Measurements from ENCODE around the gene PITPNM2. TPM values are rescaled to one million over a fixed set of nuclear protein-coding genes. Genes with fewer than 3 reads are reported as not detected.

The PITPNM2 gene
- total RNA-seq, 2 donors from 2014 or later = 3.2 to 13.4 TPM

DNA sequence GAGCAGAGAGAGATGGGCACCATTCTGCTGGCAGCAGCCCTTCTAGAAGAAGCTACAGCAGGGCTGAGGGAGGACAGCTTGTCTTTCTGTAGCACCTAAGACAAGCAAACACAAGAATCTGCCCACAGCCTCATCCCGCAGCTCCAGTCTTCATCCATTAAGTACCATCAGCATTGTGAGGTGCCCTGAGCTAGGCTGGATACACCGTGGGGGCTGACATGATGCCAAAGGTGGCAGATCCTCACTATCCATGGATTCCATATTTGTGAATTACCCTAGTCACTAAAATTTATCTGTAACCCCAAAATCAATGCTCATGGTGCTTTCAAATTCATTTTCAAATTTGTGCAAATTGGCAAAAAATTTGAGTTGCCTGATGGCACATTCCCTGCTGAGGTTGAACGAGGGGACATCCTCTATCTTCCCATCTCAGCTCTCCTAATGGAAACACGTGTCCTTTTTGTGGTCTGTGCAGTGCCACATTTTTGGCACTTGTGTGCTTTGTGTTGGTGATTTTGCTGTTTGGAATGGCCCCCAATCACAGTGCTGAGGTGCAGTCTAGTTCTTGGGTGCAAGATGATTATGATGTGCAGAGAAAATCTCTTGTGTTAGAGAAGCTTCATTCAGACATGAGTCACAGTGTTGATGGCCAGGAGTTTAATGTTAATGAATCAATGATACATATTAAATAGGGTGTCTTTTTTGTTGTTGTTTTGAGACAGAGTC is 7.0 kb downstream of the PITPNM2 start:
- no peaks in the 10 kb centered on the region for H3K36me3 ChIP-seq (ENCODE audit: control insufficient read depth, insufficient read depth, low read length)
- peaks cover 45% of the 10 kb centered on the region for H3K4me1 Mint-ChIP-seq
- no peak overlapping the region for H3K27ac Mint-ChIP-seq
- TF ChIP-seq, protein P1, sequence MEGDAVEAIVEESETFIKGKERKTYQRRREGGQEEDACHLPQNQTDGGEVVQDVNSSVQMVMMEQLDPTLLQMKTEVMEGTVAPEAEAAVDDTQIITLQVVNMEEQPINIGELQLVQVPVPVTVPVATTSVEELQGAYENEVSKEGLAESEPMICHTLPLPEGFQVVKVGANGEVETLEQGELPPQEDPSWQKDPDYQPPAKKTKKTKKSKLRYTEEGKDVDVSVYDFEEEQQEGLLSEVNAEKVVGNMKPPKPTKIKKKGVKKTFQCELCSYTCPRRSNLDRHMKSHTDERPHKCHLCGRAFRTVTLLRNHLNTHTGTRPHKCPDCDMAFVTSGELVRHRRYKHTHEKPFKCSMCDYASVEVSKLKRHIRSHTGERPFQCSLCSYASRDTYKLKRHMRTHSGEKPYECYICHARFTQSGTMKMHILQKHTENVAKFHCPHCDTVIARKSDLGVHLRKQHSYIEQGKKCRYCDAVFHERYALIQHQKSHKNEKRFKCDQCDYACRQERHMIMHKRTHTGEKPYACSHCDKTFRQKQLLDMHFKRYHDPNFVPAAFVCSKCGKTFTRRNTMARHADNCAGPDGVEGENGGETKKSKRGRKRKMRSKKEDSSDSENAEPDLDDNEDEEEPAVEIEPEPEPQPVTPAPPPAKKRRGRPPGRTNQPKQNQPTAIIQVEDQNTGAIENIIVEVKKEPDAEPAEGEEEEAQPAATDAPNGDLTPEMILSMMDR (conservative IDR thresholded peaks at IDR 0.05) = no peak
- H3K9me3 ChIP-seq (ENCODE audit: control insufficient read depth, low read length) = no peaks in the 10 kb centered on the region
- DNase-seq = no peak
- 88 to 100% methylated on average over 1 to 4 of the region's 4 CpGs for WGBS, 2 experiments (ENCODE audit: insufficient coverage in 1 of 2, insufficient read length in 1 of 2)
- H3K27ac ChIP-seq (ENCODE audit: low read depth, low read length) = no peak overlapping the region
- no peak overlapping the region for H3K4me3 ChIP-seq (ENCODE audit: low read length)
- H3K9me3 Mint-ChIP-seq = no peaks in the 10 kb centered on the region
- peaks cover 4% of the 10 kb centered on the region for H3K36me3 Mint-ChIP-seq (ENCODE audit: low read depth)
- peaks cover 9% of the 10 kb centered on the region for H3K4me1 ChIP-seq (ENCODE audit: control insufficient read depth, insufficient read depth, low read length)
- H3K27me3 Mint-ChIP-seq (ENCODE audit: insufficient read depth) = no peaks in the 10 kb centered on the region
- no peak overlapping the region for H3K4me3 Mint-ChIP-seq
- H3K9ac ChIP-seq (ENCODE audit: extremely low read depth, low read length, poor library complexity, severe bottlenecking) = no peak overlapping the region
- H3K27me3 ChIP-seq (ENCODE audit: control insufficient read depth, insufficient read depth, low read length, poor library complexity, severe bottlenecking) = no peaks in the 10 kb centered on the region

DNA sequence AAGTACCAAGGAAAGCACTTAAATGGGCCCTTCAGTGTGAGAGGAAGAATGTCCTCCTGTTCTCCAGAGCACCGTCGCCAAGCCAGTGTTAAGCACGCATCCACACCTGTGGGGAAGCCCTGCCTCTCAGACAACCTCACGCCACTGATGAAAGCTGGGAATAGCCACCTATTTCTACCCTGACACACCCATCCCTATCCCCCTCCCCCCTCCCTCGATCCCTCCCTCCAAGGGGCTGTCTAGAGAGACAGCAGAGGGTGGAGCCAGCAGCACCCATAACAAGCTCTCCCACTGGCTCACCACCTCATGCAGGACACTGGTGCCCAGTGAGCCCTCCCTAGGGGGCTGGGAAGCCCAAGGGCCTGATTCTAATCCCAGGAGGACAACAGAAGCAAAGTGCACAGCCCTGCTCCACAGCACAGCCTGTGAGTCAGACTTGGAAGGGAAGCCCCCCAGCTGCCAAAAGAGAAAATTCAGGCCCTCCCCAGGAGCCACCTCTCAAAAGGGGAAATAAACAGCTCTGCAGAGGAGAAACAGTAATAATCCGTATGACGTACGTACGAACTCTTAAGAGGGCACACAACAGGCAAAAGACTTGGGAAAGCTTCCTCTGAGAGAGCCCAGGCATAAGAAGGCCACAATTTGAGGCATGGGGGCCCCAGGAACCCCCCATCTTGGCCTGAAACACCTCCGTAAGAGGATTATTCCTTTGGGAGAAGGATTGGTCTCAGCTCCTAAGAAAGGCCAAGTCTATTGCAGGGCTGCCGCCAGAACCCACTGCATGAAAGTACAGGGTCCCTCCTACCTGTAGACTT is 7.8 kb downstream of the PITPNM2 start:
- WGBS, 2 experiments (ENCODE audit: insufficient coverage in 1 of 2, insufficient read length in 1 of 2) = 90 to 99% methylated on average over 5 to 11 of the region's 11 CpGs
- TF ChIP-seq, protein P1 (conservative IDR thresholded peaks at IDR 0.05) = no peak
- H3K27me3 ChIP-seq (ENCODE audit: control insufficient read depth, insufficient read depth, low read length, poor library complexity, severe bottlenecking) = no peaks in the 10 kb centered on the region
- Mint-ChIP-seq H3K27ac (no peak overlapping the region), H3K27me3 (ENCODE audit: insufficient read depth) (no peaks in the 10 kb centered on the region), H3K36me3 (ENCODE audit: low read depth) (peaks cover 4% of the 10 kb centered on the region), H3K9me3 (no peaks in the 10 kb centered on the region), H3K4me1 (peaks cover 39% of the 10 kb centered on the region), H3K4me3 (no peak overlapping the region)
- DNase-seq = peak; percentile 81
- H3K4me3 ChIP-seq (ENCODE audit: low read length) = no peak overlapping the region
- no peak overlapping the region for H3K9ac ChIP-seq (ENCODE audit: extremely low read depth, low read length, poor library complexity, severe bottlenecking)
- no peak overlapping the region for H3K27ac ChIP-seq (ENCODE audit: low read depth, low read length)
- H3K36me3 ChIP-seq (ENCODE audit: control insufficient read depth, insufficient read depth, low read length) = no peaks in the 10 kb centered on the region
- H3K4me1 ChIP-seq (ENCODE audit: control insufficient read depth, insufficient read depth, low read length) = peaks cover 9% of the 10 kb centered on the region
- H3K9me3 ChIP-seq (ENCODE audit: control insufficient read depth, low read length) = no peaks in the 10 kb centered on the region

DNA sequence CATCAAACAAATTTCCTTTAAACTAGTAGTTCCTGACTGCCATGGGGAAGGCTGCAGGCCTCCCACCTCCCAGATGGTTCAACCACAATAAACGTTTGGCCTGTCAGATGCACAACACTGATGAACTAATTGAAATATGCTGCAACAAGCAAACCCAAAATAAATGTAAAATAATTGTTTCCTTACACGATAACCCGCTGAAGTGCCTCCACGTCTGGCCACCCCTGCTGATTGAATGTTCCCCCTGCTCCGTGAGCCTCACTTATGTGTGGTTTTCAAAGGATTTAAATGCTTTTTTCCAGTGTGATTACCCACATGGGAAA is 8.4 kb downstream of the PITPNM2 start:
- H3K9me3 Mint-ChIP-seq = no peaks in the 10 kb centered on the region
- H3K9me3 ChIP-seq (ENCODE audit: control insufficient read depth, low read length) = no peaks in the 10 kb centered on the region
- peaks cover 9% of the 10 kb centered on the region for H3K4me1 ChIP-seq (ENCODE audit: control insufficient read depth, insufficient read depth, low read length)
- H3K36me3 Mint-ChIP-seq (ENCODE audit: low read depth) = peaks cover 6% of the 10 kb centered on the region
- peaks cover 36% of the 10 kb centered on the region for H3K4me1 Mint-ChIP-seq
- H3K27ac Mint-ChIP-seq = no peak overlapping the region
- TF ChIP-seq, protein P1 (conservative IDR thresholded peaks at IDR 0.05) = no peak
- H3K4me3 ChIP-seq (ENCODE audit: low read length) = no peak overlapping the region
- no peak overlapping the region for H3K9ac ChIP-seq (ENCODE audit: extremely low read depth, low read length, poor library complexity, severe bottlenecking)
- no peak overlapping the region for H3K4me3 Mint-ChIP-seq
- H3K27ac ChIP-seq (ENCODE audit: low read depth, low read length) = no peak overlapping the region
- 90 to 93% methylated on average over 2 to 5 of the region's 5 CpGs for WGBS, 2 experiments (ENCODE audit: insufficient coverage in 1 of 2, insufficient read length in 1 of 2)
- H3K36me3 ChIP-seq (ENCODE audit: control insufficient read depth, insufficient read depth, low read length) = no peaks in the 10 kb centered on the region
- no peaks in the 10 kb centered on the region for H3K27me3 Mint-ChIP-seq (ENCODE audit: insufficient read depth)
- H3K27me3 ChIP-seq (ENCODE audit: control insufficient read depth, insufficient read depth, low read length, poor library complexity, severe bottlenecking) = no peaks in the 10 kb centered on the region
- no peak for DNase-seq
